GM21515 (cell line): Measurements from ENCODE around the gene UBE2E1.
"Not testable (repeated sequence)": the region's sequence is repeated elsewhere in the genome, so short reads cannot be mapped to it uniquely, and the experiment has no call there.

Source experiments
- ATAC-seq: cut with Tn5 transposase; IDR thresholded peaks from one replicate; pipeline ENCODE4 v1.9.1; 2021; ENCODE audit not compliant: unreplicated experiment

UBE2E1 gene

DNA sequence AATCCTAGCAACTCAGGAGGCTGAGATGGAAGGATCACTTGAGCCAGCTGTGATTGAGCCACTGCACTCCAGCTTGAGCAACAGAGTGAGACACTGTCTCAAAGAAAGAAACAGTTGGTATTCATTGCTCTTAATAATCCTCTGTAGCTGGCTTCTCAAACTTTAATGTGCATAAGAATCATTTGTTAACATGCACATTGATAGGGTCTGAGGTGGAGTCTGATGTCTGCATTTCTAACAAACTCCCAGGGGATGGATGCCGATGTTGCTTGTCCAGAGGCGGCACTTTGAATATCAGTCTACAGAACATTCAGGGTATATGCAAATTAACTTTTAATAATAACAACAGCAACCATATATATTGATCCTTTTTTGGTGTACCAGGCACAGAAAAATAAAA, 71.2 kb downstream of the UBE2E1 start:
- no peak for ATAC-seq

DNA sequence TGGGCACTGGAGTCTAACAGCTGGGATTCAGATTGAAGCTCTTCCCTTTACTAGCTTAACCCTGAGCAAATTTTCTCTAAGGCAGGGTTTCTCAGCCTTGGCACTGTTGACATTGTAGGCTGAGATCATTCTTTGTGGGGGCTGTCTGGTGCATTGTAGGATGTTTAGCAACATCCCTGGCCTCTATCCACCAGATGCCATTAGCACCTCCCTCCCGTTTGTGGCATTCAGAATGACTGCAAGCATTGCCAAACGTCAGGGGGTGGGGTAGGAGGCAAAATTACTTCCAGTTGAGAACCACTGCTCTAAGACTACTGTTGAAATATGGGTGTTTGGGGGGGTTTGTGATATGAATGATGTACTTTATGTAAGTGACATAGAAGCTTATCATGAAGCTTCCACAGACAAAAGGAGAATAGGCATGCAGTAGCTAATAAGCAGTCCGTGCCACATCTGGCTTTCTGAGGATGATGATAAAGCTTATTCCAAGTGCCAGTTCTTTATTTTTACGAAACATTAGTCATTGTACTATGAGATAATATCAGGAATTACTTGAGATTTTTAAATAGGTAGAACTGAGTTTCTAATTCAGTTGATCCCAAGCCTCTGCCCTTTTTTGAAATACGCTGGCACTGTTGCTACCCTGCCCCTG, 71.7 kb downstream of the UBE2E1 start:
- ATAC-seq, result no peak

DNA sequence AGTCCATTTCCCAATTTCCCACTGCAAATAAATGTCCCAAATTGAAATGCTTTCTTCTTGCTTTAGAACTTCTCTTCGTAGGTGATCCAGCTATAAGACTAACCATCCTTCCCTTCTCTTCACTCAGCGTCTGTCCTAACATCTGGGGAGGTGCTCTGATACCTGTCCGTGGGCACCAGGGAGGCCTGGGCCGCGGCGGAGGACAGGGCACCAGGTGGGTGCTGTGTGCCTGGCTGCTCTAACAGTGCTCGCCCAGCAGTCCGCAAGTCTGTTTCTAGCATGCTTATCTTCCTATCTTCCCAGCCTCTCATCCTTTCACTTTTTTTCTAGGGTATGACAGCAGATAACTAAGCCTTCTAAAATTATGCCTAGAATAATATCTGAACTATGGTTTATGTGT, 73.7 kb downstream of the UBE2E1 start:
- ATAC-seq, result no peak

DNA sequence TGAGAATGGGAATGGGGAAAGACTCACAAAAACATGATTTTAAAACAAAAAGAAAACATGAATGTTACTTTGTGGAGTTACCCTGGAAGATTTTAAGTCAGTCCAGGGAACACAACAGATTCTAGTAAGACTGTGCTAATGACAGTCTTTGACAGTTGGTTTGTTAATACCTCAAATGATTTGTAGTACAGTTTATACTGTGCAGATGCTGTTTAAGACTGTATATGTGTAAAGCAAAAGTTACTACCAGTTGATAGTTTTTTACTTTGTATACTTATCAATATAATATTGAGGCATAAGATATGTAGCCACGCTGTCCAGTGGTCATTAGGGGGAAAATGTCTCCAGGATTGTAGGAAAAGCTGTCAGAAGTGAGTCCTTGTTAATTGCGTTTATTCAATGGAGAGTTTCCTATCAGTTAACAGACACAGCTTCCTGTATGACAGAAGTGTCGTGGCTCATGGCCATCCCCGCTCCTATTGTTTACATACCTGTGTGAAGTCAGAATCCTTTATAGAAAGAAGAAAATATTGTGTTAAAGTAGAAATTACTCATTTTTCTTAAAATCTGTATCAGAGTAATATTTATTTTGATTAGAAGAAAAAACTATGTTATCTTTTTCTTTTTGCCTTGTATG, 75.1 kb downstream of the UBE2E1 start:
- ATAC-seq, result no peak

DNA sequence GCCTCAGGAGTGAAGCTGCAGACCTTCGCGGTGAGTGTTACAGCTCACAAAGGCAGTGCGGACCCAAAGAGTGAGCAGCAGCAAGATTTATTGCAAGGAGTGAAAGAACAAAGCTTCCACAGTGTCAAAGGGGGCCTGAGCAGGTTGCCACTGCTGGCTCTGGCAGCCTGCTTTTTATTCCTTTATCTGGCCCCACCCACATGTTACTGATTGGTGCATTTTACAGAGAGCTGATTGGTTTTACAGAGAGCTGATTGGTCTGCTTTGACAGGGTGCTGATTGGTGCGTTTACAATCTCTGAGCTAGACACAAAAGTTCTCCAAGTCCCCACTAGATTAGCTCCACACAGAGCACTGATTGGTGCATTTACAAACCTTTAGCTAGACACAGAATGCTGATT, 76.2 kb downstream of the UBE2E1 start:
- not testable (repeated sequence) for ATAC-seq

DNA sequence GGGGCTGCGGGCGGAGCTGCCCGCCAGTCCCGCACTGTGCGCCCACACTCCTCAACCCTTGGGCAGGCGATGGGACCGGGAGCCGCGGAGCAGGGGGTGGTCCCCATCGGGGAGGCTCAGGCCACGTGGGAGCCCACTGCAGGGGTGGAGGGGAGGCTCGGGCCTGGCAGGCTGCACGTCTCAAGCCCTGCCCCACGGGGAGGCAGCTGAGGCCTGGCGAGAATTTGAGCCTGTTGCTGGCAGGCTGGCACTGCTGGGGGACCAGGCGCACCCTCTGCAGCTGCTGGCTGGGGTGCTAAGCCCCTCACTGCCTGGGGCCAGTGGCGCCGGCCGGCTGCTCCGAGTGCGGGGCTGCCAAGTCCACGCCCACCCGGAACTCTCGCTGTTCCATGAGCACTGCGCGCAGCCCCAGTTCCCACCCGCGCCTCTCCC, 76.7 kb downstream of the UBE2E1 start:
- ATAC-seq, result no peak

DNA sequence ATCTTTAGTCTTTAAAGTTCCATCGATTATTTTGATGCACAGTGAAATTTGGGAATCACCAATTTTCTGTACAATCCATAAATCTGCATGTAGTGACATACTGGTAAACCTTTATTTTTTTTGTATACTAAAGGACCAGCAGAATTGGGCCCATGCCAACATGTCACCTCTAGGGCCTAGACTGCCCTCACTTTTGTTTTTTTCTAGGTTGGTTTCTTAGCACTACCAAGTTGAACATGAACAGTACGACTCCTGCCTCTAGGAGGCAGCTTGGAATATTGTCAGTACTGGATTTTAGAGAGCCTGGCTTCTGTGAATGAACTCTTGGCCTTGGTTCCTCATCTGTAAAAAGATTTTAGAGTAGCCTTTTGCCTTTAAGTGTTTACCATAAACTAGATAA, 78.7 kb downstream of the UBE2E1 start:
- no peak for ATAC-seq

DNA sequence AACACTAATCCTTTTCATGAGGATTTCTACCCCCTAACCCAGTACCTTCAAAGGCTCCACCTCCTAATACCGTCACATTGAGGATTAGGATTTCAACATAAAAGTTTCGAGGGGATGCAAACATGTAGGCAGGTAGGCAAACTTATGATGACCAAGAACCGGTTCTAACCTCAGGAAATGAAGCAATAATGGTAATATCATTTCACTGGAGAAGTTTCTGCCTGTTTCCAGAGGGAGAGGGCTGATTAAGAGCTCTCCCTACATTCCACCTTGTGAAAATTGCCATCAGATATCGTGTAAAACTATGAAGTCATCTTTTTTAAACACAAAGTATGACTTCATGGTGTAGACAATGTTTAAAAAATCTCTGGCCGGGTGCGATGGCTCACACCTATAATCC, 79.5 kb downstream of the UBE2E1 start:
- ATAC-seq, result no peak

DNA sequence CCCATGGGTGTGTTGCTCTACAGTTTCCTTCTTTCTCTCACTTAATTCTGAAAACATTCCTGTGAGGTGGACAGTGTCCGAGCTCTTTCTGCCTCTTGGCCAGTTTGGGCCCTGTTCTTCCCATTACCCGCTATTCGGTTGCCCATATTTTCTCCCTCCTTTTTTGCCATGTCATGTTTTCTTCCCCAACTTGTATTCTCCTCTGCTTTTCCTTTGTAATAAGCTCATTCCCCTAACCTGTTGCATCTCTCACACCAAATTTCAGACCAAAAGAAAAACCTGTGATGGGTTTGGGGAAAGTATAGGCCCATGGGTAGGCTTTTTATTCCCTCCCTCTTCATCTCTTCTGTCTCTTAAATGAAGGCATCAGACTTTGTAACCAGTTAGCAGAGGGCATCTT, 80.6 kb downstream of the UBE2E1 start:
- ATAC-seq, result no peak

DNA sequence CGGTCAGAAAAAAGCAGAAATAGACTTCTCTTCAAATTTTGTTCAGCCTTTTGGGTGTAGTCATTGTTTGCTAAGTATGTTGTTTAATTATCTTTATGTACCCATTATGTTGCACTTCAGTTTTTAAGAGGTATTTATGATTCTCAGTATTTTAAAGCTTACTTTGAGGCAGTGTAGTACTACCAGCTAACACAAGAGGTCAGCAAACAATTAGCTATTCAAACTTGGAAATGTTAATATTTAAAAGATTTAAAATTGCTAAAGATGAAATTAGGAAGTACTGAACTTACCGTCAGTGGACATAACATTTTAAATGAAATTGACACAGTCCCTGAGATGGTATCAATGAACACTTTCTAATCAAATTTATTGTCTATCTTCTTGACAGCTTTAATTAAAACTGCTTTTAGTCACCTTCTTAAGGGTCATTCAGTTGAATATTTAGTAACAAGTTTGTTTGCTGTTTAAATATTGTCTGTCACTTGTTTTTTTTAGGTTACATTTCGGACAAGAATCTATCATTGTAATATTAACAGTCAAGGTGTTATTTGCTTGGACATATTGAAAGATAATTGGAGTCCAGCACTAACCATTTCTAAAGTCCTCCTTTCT, 83.0 kb downstream of the UBE2E1 start:
- no peak for ATAC-seq

DNA sequence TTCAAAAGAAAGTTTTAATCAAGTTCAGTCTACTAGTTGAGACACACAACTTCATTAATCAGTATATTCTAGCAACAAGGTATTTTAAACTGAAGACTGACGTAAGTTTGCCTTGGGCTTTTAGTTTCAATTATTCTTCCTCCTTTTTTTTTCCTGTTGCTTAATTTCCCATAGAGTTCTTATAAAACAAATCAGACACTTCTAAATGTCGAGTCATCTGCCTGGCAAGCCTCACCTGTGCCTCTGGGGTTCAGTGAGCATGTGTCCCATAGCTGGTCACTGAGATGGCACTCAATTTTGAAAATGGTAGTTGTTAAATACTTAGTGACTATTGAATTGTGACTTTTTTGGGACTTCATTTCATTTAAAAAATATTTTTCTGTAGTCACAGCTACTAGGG, 83.6 kb downstream of the UBE2E1 start:
- no peak for ATAC-seq

DNA sequence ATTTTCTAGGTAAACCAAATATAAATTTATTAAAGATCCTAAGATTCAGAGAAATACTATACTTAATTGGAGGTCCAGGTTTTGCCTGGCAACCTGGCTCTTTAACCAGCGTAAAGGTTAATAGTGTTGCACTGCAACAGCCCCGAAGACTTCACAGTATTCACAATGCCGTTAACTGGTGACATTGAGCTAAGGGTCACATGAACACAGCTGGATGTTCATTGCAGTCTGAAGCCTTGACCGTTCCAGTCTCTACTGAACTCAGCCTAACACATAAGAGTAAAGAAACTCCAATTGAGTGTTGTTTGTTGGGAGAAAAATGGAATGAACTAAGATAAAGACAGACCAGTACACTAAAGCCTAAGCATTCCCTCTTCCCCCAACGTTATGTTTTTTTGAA, 84.2 kb downstream of the UBE2E1 start:
- no peak for ATAC-seq

DNA sequence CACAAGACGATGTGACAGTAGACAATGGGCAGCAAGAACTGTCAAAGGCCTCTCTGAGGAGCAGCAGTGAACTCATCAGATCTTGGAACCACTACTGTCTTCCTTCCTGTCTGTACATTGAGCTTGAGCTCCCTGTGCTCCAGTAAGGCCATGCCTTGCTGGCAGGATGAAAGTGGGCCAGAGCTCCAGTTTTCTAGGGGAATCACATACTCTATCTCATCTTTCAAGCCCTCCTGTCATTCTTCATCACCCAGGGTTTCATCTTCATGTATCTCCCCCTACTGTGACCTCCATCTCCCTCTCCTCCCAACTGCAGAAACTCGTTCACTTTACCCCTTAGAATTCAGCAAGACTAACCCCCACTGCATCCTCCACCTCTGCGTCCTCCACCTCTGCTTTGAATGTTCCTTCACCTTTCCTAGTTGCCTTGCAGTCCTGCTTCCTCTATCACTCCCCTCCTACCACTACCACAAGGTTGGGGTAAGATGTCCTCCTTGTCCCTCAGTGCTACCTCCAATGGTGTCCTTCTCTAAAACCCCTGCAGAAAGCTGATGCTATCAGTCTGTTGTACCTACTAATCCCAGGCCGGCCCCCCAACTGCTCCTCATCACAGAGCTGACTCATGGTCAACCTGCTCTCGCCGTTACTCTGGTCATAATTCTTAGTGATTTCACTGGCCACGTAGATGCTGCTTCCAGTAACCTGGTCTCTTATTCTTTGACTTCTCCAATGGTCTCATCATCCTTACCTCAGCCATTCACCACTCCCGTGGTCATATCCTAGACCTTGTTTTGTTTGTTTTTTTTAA, 88.7 kb downstream of the UBE2E1 start:
- no peak for ATAC-seq

DNA sequence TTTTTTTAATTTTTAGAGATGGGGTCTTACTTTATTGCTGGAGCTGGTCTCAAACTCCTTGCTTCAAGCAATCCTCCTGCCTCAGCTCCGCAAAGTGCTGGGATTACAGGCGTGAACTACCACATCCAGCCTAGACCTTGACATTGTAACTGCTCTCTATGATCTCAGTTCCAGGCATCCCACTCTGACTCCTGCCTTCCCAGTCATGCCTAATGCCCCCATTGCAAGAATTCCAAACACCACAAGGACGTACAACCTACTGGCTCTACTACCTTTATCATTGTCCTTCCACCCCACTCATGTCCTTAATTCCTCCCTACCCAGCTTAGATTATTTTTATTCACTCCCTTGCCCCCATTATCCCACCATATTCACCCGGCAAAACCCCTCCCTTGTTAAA, 89.4 kb downstream of the UBE2E1 start:
- ATAC-seq, result no peak

DNA sequence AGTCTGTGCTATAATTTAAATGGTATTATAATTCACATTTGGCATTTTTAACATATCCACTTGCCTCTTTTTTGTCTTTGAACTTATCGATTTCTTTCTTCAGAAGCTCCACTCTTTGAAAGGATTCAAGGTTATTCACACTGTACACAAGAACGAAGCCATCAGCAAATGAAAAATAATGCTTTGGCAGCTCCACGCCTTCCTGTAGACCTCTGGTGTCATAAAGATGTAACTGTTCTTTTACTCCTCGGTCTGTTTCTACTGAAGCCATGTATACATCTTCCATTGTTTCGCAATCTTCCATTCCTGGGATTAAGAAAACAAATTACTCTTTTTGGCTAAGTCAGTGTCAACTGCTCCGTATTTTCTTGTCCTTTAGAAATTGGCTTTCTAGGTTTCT, 95.0 kb downstream of the UBE2E1 start:
- ATAC-seq, result no peak

DNA sequence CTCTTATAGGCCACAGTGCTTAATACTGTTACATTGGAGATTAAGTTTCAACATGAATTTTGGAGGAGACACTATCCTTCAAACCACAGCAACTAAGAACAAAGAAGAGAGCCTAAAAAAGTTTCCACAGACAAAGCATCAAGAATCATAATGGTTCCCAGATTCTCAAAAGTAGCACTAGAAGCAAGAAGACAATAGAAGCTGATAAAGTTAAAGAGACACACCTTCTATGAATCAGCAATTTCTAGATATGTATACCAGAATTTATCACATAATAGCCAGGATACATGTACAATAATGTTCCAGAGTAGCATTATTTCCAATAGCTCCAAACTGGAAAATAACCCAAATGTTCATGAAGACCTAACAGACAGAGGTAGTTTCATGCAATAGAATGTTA, 98.8 kb downstream of the UBE2E1 start:
- no peak for ATAC-seq

DNA sequence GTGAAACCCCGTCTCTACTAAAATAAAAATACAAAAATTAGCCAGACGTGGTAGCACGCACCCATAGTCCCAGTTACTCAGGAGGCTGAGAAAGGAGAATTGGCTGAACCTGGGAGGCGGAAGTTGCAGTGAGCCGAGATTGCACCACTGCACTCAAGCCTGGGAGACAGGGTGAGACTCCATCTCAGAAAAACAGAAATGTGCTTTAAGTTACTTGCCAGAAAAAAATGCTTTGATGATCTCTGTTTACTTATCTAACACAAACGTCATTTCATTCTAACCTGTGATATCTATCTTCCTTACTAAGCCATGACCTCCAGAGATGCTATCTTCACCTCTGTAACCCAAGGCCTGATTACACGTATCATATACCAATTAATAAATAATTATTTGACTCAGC, 103.6 kb downstream of the UBE2E1 start:
- ATAC-seq, result no peak

DNA sequence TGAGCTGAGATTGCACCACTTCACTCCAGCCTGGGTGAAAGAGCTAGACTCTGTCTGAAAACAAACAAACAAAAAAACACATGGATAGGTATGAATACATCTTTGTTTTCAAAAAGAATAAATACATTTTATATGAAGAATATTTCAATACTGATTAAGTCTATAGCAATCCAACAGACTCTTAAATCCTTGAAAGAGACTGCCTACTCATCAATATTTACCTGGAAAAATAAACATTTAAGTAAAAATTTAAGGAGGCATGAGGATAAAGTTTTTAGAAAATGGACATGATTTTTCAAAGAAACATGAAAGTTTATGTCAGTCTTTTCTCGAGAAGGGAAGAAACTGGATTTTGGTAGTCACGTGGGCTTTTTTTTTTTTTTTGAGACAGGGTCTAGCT, 105.6 kb downstream of the UBE2E1 start:
- no peak for ATAC-seq

DNA sequence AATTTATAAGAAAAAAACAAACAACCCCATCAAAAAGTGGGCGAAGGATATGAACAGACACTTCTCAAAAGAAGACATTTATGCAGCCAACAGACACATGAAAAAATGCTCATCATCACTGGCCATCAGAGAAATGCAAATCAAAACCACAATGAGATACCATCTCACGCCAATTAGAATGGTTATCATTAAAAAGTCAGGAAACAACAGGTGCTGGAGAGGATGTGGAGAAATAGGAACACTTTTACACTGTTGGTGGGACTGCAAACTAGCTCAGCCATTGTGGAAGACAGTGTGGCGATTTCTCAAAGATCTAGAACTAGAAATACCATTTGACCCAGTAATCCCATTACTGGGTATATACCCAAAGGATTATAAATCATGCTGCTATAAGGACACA, 106.6 kb downstream of the UBE2E1 start:
- ATAC-seq, result not testable (repeated sequence)

DNA sequence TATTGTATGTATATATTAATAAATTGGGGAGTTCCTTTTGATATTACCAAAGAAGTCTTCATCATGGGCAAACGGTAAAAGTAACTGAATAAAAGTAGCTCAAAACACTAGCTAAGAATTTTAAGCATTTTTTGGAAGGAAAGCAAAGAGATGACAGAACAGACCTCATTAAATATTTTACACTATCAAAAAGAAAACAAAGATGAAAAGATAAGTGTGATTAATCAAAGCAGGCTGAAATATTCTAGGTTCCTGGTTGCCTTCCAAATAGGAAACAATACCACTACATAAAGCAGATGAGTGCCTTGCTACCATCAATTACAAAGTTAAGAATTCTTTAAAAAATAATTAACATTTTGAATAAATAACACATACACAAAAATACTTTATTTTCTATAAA, 107.4 kb downstream of the UBE2E1 start:
- ATAC-seq, result no peak

DNA sequence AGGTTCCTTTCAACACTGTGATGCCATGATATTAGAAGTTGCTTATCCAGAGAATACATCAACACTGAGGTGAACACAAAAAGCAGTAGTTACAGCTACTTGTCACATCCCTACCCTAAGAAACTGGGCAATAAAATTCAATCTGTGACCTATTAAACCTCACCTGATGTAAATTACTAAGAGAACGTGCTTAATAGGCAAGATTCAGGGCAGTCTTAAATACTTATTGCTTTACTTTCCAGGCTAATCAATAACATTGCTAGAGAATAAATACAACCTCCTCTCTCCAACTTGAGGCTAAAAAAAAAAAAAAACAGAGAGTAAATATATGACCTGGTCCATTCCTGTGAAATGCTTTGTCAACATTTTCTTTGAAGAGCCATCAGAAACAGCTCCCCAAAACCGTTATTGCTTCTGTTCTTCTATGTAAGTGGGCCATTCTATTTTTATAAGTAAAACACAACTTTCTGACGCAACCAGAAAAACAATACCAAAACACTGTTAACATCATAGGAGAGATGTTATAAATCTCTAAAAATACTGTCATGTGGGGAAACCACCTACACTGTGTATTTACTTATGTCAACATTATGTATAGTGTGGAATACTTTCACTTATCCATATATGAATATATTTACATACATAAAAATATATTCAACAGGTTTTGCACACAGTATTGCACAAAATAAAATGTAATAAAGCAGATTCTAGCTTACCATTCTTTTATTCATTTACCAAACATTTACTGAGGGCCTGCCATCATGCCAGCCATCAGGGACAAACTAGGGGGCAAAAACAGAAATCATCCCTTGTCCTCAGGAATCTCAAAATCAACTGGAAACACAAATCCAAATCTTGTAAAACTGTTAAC, 108.4 kb downstream of the UBE2E1 start:
- no peak for ATAC-seq
